Natural killer cell (primary cell): Measurements from ENCODE around the gene GPRIN1. TPM values are rescaled to one million over a fixed set of nuclear protein-coding genes. Genes with fewer than 3 reads are reported as not detected.
"Not testable (repeated sequence)": the region's sequence is repeated elsewhere in the genome, so short reads cannot be mapped to it uniquely, and the experiment has no call there.

Experiments
- ATAC-seq, 3 donors: fragments of 150-1000 bp in 2 of 3; fragments of 200-7000 bp in 1 of 3; cut with Tn5 transposase; 1 replicate in 1 of 3; 2 replicates in 2 of 3; pipeline ENCODE4 v1.10.0; 2021; ENCODE audit warnings: mild to moderate bottlenecking in 2 of 3, moderate library complexity in 2 of 3
- DNase-seq, 2 donors: peaks; one replicate each; pipeline versions ENCODE4 v3.0.0 to v3.0.0-alpha.2; 2013 to 2021; ENCODE audit warnings: mixed read lengths in 1 of 2
- H3K27ac ChIP-seq: one replicate; pipeline ENCODE4 v1.5.1; 2013; ENCODE audit warnings: mild to moderate bottlenecking, low read length
- H3K27me3 ChIP-seq: one replicate; pipeline ENCODE4 v1.6.1; 2013; ENCODE audit warnings: low read length; ENCODE audit not compliant: control insufficient read depth, insufficient read depth
- H3K36me3 ChIP-seq: one replicate; pipeline ENCODE4 v1.6.1; 2013; ENCODE audit warnings: low read length; ENCODE audit not compliant: control insufficient read depth, insufficient read depth
- H3K4me1 ChIP-seq: one replicate; pipeline ENCODE4 v1.6.1; 2013; ENCODE audit warnings: low read length; ENCODE audit not compliant: control insufficient read depth, insufficient read depth
- H3K4me3 ChIP-seq: one replicate; pipeline ENCODE4 v1.5.1; 2013; ENCODE audit warnings: low read length
- H3K9me3 ChIP-seq: one replicate; pipeline ENCODE4 v1.6.1; 2013; ENCODE audit warnings: low read length; ENCODE audit not compliant: control insufficient read depth, insufficient read depth
- H3K27ac Mint-ChIP-seq, 2 donors: one replicate each; pipeline ENCODE4 v1.8.0; 2022; ENCODE audit warnings: mild to moderate bottlenecking in 2 of 2, mixed read lengths in 2 of 2, moderate library complexity in 1 of 2
- H3K27me3 Mint-ChIP-seq, 2 donors: one replicate each; pipeline ENCODE4 v1.8.0; 2022; ENCODE audit warnings: low read depth in 2 of 2, mixed read lengths in 2 of 2
- H3K36me3 Mint-ChIP-seq: one replicate; pipeline ENCODE4 v1.8.0; 2022; ENCODE audit warnings: mixed read lengths
- H3K4me1 Mint-ChIP-seq, 2 donors: one replicate each; pipeline ENCODE4 v1.8.0; 2022; ENCODE audit warnings: mixed read lengths in 2 of 2
- H3K4me3 Mint-ChIP-seq: one replicate; pipeline ENCODE4 v1.8.0; 2022; ENCODE audit warnings: mild to moderate bottlenecking, moderate library complexity, mixed read lengths
- H3K9me3 Mint-ChIP-seq, 2 donors: one replicate each; pipeline ENCODE4 v1.8.0; 2022; ENCODE audit warnings: mixed read lengths in 2 of 2
- CTCF ChIP-seq: fragments of 200-600 bp; IDR thresholded peaks from one replicate; pipeline ENCODE4 v1.8.0; 2022; ENCODE audit warnings: antibody characterized with exemption
- WGBS: methylation state at CpG from one replicate; pipeline ENCODE4 v1.1.7; 2013; ENCODE audit warnings: missing lambda C conversion rate; ENCODE audit not compliant: insufficient coverage; 5-methylcytosine and 5-hydroxymethylcytosine counted together
- intact Hi-C: fragments of 100-400 bp; cut with micrococcal nuclease; formaldehyde crosslinking; loops from one replicate; pipeline ENCODE4 v1.14.2; 2022
- total RNA-seq, 4 donors: library from RNA; stranded (reverse); fragments of 120-200 nt in 1 of 4; gene quantifications; one replicate each; pipeline versions ENCODE4 v1.2.3 to v1.2.4, GENCODE V29; 2013 to 2022

The GPRIN1 gene
- total RNA-seq, 3 donors from 2014 or later (not counting 1 experiment from before 2014, with no cell fraction given): 0.92 to 1.5 (median 1.3) TPM

GRCh38 chr5:176606032-176606431, 3.9 kb downstream of the GPRIN1 start:
- DNase-seq: no peak
- H3K4me1 ChIP-seq: peaks cover 13% of the 10 kb centered on the region
- no peaks in the 10 kb centered on the region for H3K36me3 ChIP-seq
- ATAC-seq: no peak
- H3K36me3 Mint-ChIP-seq: no peaks in the 10 kb centered on the region
- no peak overlapping the region for H3K4me3 Mint-ChIP-seq
- peaks cover 0 to 11% of the 10 kb centered on the region in 2 donors for H3K27me3 Mint-ChIP-seq
- H3K9me3 ChIP-seq: no peaks in the 10 kb centered on the region
- intact Hi-C loops: no loop called here
- H3K27ac ChIP-seq: no peak overlapping the region
- no peaks in the 10 kb centered on the region for H3K9me3 Mint-ChIP-seq
- no peak for TF ChIP-seq CTCF
- H3K4me3 ChIP-seq: no peak overlapping the region
- H3K27ac Mint-ChIP-seq: no peak overlapping the region
- no peaks in the 10 kb centered on the region for H3K27me3 ChIP-seq
- 72% methylated on average over 2 of the region's 3 CpGs for WGBS
- peaks cover 6 to 9% of the 10 kb centered on the region in 2 donors for H3K4me1 Mint-ChIP-seq

GRCh38 chr5:176603091-176603490, 6.9 kb downstream of the GPRIN1 start:
- H3K4me1 Mint-ChIP-seq: no peaks in the 10 kb centered on the region
- Histone ChIP-seq H3K36me3 (no peaks in the 10 kb centered on the region), H3K9me3 (no peaks in the 10 kb centered on the region), H3K4me3 (no peak overlapping the region), H3K27ac (no peak overlapping the region), H3K27me3 (no peaks in the 10 kb centered on the region), H3K4me1 (no peaks in the 10 kb centered on the region)
- intact Hi-C loops: no loop called here
- peaks cover 0 to 9% of the 10 kb centered on the region in 2 donors for H3K27me3 Mint-ChIP-seq
- no peaks in the 10 kb centered on the region for H3K36me3 Mint-ChIP-seq
- no peak overlapping the region for H3K4me3 Mint-ChIP-seq
- no peak for DNase-seq
- 38% methylated on average over 2 of the region's 2 CpGs for WGBS
- no peak for TF ChIP-seq CTCF
- H3K27ac Mint-ChIP-seq: no peak overlapping the region
- no peaks in the 10 kb centered on the region for H3K9me3 Mint-ChIP-seq
- ATAC-seq: no peak

GRCh38 chr5:176601901-176602482, 8.0 kb downstream of the GPRIN1 start:
- ATAC-seq (no peak), DNase-seq (no peak)
- no peak overlapping the region for H3K4me3 Mint-ChIP-seq
- Histone ChIP-seq H3K4me1 (no peaks in the 10 kb centered on the region), H3K36me3 (no peaks in the 10 kb centered on the region), H3K27me3 (no peaks in the 10 kb centered on the region), H3K27ac (no peak overlapping the region), H3K4me3 (no peak overlapping the region), H3K9me3 (no peaks in the 10 kb centered on the region)
- no peak for TF ChIP-seq CTCF
- H3K27ac Mint-ChIP-seq: no peak overlapping the region
- H3K27me3 Mint-ChIP-seq: peaks cover 0 to 9% of the 10 kb centered on the region in 2 donors
- no peaks in the 10 kb centered on the region for H3K36me3 Mint-ChIP-seq
- intact Hi-C loops: no loop called here
- no peaks in the 10 kb centered on the region for H3K4me1 Mint-ChIP-seq
- H3K9me3 Mint-ChIP-seq: no peaks in the 10 kb centered on the region
- WGBS: 84% methylated on average over 12 of the region's 12 CpGs

GRCh38 chr5:176599749-176600430, 10.1 kb downstream of the GPRIN1 start:
- not testable (repeated sequence) for H3K4me3 ChIP-seq, DNase-seq, H3K36me3 ChIP-seq, H3K27ac ChIP-seq, ATAC-seq, H3K27me3 ChIP-seq, H3K4me3 Mint-ChIP-seq, H3K9me3 ChIP-seq, H3K9me3 Mint-ChIP-seq, H3K36me3 Mint-ChIP-seq, H3K27ac Mint-ChIP-seq, H3K4me1 Mint-ChIP-seq, H3K4me1 ChIP-seq
- 86% methylated on average over 19 of the region's 19 CpGs for WGBS
- intact Hi-C loops: loop anchor here (5.0 kb wide), 1 partner anchor 183 kb away; the partner anchor contains the start of gene CLTB
- H3K27me3 Mint-ChIP-seq: peaks cover 0 to 21% of the 10 kb centered on the region in 2 donors
